ENCODE results near the gene SPECC1L.
"Not testable (repeated sequence)": the region's sequence is repeated elsewhere in the genome, so short reads cannot be mapped to it uniquely, and the experiment has no call there.

SPECC1L gene

GRCh38 chr22:24270556-24271385 is at the start of gene SPECC1L:
TSS of gene SPECC1L (plus strand) at chr22:24270831. CDS start at chr22:24302232, 31,401 bp downstream.
- DNase-seq: peak; percentile 88 to 96

DNA sequence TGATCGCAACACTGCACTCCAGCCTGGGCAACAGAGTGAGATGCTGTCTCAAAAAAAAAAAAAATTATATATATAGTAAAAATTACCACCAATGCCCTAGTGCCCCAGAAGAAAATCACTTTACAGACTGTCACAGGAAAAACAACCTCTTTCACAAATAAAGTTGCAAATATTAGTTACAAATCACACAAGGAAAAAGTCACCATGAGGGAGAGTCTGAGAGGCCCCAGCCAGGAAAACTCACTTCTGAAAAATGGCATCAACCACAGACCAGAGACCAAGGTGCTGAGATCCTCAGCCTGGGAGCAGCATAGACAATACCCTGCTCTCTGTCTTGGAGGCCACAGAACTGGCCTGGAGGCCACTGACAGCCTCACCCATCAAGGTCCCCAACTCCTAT is 46.2 kb upstream of the SPECC1L start:
- DNase-seq: no peak

DNA sequence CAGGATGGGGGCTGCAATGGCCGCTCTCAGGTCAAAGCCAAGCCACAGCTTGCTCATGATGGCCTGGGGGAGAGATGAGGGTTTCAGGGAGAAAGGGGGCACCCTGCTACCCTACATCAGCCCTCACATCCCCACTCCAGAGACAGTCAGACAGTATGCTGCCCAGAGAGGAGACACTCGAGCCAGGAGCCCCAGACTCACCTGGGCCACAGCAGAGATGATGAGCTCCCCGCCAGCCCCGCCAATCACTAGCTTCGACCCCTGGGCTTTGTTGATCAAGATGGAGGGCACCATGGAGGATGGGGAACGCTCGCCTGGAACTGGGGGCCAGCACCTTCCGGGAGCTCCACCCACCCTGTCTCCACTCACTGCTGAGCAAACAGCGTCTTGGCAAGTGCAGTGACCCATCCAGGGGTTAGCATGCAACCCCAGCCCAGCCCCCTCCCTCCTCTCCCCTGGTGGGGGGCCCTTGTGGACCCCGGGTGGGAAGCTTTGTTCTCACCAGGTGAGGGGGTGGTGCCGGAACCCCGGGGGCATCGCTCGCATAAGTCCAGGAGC is 45.5 kb upstream of the SPECC1L start:
- DNase-seq: no peak

DNA sequence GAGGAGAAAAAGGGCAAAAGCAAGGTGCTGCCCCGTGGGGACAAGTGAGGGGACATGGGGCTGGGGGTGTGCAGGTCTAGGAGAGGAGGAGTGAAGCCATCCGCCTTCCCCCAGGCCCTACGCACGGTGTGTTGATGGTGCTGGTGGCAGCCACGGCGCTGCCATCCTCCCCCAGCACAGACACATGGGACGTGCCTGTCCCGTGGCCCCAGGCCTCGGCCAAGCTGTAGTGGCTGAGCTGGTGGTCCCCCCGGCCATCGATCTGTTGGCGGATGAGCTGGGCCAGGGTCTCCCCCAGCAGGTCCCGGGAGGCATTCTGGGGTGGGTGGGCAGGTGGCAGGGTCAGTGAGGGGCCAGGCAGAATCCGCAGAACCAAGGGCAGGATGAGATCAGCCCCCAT is 44.7 kb upstream of the SPECC1L start:
- no peak for DNase-seq

DNA sequence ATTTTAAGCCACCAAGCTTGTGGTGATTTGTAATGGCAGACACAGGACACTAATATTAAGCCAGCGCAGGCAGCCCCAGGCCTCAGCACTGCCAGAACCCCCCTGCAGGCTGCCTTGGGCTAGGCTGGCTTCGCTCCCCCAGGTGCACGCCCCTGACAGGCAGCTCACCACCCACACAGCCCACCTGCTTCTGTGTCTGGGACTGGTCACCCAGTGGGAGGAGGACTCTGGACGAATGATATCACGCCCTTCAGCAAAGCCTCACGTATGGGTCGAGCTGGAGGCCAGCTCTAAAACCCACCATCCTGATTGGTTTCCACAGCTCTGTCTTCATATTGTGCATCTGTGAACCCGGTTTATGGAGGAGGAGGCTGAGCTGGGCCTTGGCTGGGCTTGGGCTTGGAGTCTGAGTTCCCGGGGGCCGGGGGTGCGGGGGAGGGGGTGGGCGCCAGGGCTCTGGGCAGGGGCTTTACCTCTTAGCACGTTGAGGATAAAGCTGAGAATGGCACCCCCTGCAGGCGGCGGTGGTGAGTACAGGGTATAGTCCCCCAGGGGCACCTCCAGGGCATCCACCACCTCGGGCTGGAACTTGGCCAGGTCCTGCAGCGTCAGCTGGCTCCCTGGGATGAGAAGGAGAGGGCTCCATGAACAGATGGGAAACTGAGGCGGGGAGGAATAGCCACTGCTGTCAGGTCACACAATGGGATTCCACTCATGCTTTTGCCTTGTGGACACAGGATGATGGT is 39.5 kb upstream of the SPECC1L start:
- peak in 1 of 2 donors; percentile 71 for DNase-seq

DNA sequence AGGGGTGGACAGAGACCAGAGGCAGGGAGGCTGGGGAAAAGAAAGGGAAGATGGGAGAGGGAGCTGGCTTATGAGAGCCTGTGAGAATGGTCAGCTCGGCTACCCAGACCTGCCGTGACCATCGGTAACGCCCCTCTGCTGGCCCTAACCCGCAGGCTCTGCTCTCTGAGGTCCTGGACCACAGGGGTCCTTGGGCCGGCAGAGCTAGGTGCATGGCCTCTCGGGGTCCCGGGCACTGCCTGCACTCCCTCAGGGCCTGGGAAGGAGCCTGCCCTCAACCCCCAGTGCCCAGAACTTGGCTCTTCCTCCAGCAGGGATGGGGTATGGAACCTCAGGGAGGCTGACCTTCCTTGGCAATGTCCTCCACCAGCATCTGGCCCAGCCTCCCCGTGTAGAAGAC is 38.9 kb upstream of the SPECC1L start:
- no peak for DNase-seq

DNA sequence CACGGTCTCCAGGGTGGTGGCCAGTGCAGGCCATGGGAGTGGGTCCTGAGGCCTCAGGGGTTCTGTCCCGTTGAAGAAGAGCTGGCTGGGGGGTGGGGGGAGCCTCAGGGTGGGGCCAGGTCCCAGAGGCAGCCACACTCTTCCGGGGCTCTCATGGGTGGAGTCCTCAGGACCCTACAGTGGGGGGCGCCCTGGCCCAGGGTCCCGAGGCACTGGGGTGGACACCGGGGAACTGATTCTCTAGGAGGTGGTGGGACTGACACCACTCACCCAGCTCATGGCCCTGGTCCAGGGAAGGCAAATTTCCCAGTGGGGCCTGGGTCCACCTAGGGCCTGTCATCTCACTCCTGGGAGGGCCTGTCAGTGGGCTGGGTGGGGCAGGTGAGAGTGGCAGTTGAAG is 38.5 kb upstream of the SPECC1L start:
- no peak for DNase-seq

DNA sequence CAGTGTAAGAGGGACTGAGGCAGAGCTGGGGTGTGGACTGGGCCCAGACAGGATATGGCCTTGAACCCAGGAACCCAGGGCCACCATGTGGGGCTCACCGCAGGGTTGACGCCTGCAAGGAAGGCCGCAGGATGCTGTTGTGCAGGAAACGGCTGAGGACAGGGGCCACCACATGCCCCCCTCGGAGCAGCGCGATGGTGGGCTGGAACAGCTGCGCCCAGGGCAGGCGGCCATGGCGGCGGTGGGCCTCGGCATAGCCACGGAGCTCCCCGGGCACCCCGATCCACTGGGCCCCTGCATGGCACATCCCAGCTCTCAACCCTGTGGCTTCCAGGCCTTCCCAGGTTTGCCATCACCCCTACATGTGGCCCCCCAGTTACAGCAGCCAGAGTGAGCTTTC is 37.9 kb upstream of the SPECC1L start:
- no peak for DNase-seq

- DNase-seq: no peak
Measured at GRCh38 chr22:24233235-24233634, 37.4 kb upstream of the SPECC1L start.

DNA sequence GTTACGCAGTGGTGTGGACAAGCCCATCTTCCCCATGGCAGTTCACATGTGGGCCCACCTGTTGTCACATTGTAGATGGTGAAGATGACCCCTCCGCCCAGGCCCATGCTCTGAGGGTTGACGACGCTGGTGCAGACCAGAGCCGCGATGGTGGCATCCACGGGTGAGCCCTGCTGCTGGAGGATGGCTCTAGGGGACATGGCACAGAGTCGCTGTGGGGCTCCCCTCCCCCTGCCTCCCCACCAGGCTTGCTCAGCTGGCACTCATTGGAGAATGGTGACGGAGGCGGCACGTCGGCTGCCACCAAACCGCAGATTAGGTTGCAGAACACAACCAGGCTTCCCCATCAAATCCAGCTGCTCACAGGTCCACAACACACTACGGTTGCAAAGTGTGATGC is 36.8 kb upstream of the SPECC1L start:
- DNase-seq: no peak

GRCh38 chr22:24235315-24235714 is 35.3 kb upstream of the SPECC1L start:
- no peak for DNase-seq

DNA sequence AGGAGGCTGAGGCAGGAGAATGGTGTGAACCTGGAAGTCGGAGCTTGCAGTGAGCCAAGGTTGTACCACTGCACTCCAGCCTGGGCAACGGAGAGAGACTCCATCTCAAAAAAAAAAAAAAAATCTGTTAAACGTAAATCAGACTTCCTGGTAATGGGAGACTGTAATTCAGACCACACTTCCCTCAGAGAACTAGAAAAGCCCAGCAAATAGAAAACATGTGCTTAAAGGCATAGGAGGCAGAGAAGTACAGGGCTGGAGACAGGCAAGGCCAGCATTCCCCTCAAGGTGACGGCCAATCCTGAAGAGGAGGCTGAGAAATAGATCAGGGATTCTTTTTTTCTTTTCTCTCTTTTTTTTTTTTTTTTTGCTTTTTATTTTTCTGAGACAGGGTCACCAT is 34.0 kb upstream of the SPECC1L start:
- no peak for DNase-seq

- DNase-seq: not testable (repeated sequence)
Measured at GRCh38 chr22:24238101-24238694, 32.4 kb upstream of the SPECC1L start.

GRCh38 chr22:24240381-24240780 is 30.2 kb upstream of the SPECC1L start:
- DNase-seq: no peak

GRCh38 chr22:24240985-24241692 is 29.5 kb upstream of the SPECC1L start:
- DNase-seq: peak; percentile 26 to 30

- DNase-seq: not testable (repeated sequence)
Measured at GRCh38 chr22:24243417-24243816, 27.2 kb upstream of the SPECC1L start.

GRCh38 chr22:24244144-24244787 is 26.4 kb upstream of the SPECC1L start:
- no peak for DNase-seq

DNA sequence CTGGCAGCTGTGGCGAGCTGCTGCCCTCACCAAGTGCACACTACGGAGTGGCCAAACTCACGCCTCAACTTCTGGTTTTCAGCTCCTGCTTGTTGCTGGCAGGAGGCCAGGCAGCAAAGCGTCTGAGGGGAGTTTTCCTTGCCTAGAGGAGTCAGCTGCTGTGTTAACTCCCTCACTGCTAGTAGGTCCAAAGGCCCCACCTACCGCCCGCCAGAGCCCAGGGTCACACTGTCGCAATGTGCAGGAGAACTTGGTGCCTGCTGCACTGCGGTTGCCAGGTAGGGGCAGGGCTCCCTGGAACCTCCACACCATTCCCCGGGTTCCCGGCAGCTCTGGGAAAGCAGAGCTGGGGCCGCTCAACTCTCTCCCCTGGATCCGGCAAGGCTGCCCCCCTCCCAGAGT is 25.6 kb upstream of the SPECC1L start, which contains the start of gene GGT5:
Gene GGT5 (minus strand): TSS at position 53 of the 402 bp plus-strand sequence. CDS start 357 bp downstream, outside the sequence.
- peak in 1 of 2 donors; percentile 15 for DNase-seq

- DNase-seq: not testable (repeated sequence)
Measured at GRCh38 chr22:24245584-24246561, 24.8 kb upstream of the SPECC1L start.

GRCh38 chr22:24247011-24247507 is 23.6 kb upstream of the SPECC1L start:
- DNase-seq: no peak
